ENCODE measurements around the gene HSFX2.
"Not testable (repeated sequence)": the region's sequence is repeated elsewhere in the genome, so short reads cannot be mapped to it uniquely, and the experiment has no call there.

DNA sequence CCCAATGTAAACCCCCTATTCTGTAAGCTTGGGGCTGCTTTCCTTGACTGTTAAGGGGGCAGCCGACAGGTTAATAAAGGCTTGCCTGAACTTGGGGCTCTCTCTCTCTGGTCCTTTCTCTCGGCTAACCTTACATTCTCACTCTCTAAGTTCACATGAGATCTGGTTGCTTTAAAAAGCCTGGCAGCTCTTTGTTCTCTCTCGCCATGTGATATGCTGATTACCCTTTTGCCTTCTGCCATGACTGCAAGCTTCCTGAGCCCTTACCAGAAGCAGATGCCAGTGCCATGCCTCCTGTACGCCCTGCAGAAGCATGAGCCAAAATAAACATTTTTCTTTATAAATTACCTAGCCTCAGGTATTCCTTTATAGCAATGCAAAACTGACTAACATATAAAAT, 39.9 kb downstream of the HSFX2 start:
- TF ChIP-seq POLR2A (IDR thresholded peaks at IDR 0.05), result not testable (repeated sequence)
- TF ChIP-seq, protein P1, sequence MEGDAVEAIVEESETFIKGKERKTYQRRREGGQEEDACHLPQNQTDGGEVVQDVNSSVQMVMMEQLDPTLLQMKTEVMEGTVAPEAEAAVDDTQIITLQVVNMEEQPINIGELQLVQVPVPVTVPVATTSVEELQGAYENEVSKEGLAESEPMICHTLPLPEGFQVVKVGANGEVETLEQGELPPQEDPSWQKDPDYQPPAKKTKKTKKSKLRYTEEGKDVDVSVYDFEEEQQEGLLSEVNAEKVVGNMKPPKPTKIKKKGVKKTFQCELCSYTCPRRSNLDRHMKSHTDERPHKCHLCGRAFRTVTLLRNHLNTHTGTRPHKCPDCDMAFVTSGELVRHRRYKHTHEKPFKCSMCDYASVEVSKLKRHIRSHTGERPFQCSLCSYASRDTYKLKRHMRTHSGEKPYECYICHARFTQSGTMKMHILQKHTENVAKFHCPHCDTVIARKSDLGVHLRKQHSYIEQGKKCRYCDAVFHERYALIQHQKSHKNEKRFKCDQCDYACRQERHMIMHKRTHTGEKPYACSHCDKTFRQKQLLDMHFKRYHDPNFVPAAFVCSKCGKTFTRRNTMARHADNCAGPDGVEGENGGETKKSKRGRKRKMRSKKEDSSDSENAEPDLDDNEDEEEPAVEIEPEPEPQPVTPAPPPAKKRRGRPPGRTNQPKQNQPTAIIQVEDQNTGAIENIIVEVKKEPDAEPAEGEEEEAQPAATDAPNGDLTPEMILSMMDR (IDR thresholded peaks at IDR 0.05), result not testable (repeated sequence)

Data from lower leg skin (tissue), 3 donors.